A549 (cell line): Measurements from ENCODE around the gene GTF2IRD1. TPM values are rescaled to one million over a fixed set of nuclear protein-coding genes. Genes with fewer than 3 reads are reported as not detected.

Experiments
- ATAC-seq, 2 experiments: fragments of 200-7000 bp in 1 of 2; fragments of >200 bp in 1 of 2; cut with Nextera tagmentation in 1 of 2; cut with Tn5 transposase in 1 of 2; 3 replicates each; pipeline versions ENCODE4 v1.8.0 to v1.9.1; 2018 to 2020; ENCODE audit warnings: mild to moderate bottlenecking in 1 of 2, moderate library complexity in 1 of 2
- CTCF ChIA-PET: fragments of 300-600 bp; sonication (Branson Sonifier 250); formaldehyde crosslinking; extraction: SDS; loops from one replicate; lab custom pipeline; 2021; ENCODE audit warnings: antibody characterized with exemption, inconsistent platforms; lab: Yijun Ruan, JAX
- POLR2A ChIA-PET: fragments of 350-600 bp; formaldehyde crosslinking; extraction: SDS; loops from one replicate; lab custom pipeline; 2021; ENCODE audit warnings: antibody characterized with exemption, inconsistent platforms; lab: Yijun Ruan, JAX
- DNase-seq, 2 experiments: peaks; one replicate each; pipeline versions ENCODE4 v3.0.0 to v3.0.0-alpha.2; 2011 to 2016; ENCODE audit warnings: low read depth in 1 of 2, low spot score in 1 of 2
- FAIRE-seq: peaks from 2 replicates; lab custom pipeline; 2011; peaks lifted over from hg19 to GRCh38; lab: Jason Lieb, UNC
- H3K27ac ChIP-seq, 2 experiments: fragments of >200 bp; sonication (Bioruptor Twin); formaldehyde crosslinking; 3 replicates each; pipeline ENCODE4 v1.5.1; 2016 to 2017
- H3K4me1 ChIP-seq: fragments of >200 bp; sonication (Bioruptor Twin); formaldehyde crosslinking; 3 replicates; pipeline ENCODE4 v1.6.1; 2016
- H3K4me2 ChIP-seq: fragments of >200 bp; sonication (Bioruptor Twin); formaldehyde crosslinking; 3 replicates; pipeline ENCODE4 v1.6.1; 2016
- H3K4me3 ChIP-seq: fragments of >200 bp; sonication (Bioruptor Twin); formaldehyde crosslinking; 3 replicates; pipeline ENCODE4 v1.5.1; 2016
- H3K9me3 ChIP-seq: fragments of >200 bp; sonication (Bioruptor Twin); formaldehyde crosslinking; 3 replicates; pipeline ENCODE4 v1.6.1; 2016
- ATOH8 ChIP-seq: fragments of 250-450 bp; sonication (Bioruptor Pico); IDR thresholded peaks from 2 replicates; pipeline ENCODE4 v1.5.0; 2020; ENCODE audit warnings: low read depth, mild to moderate bottlenecking, moderate library complexity
- BCL3 ChIP-seq: fragments of >200 bp; sonication (Bioruptor Twin); formaldehyde crosslinking; IDR thresholded peaks from 3 replicates; pipeline ENCODE4 v1.6.1; 2016
- CBX8 ChIP-seq: fragments of 200-600 bp; sonication (generic); IDR thresholded peaks from 2 replicates; pipeline ENCODE4 v1.6.1; 2016
- CHD4 ChIP-seq: fragments of 200-600 bp; sonication (generic); IDR thresholded peaks from 2 replicates; pipeline ENCODE4 v1.6.1; 2016; ENCODE audit warnings: antibody characterized with exemption, mild to moderate bottlenecking, borderline replicate concordance
- CTCF ChIP-seq: fragments of >200 bp; sonication (Bioruptor Twin); formaldehyde crosslinking; IDR thresholded peaks from 3 replicates; pipeline ENCODE4 v1.5.1; 2016
- EHF ChIP-seq: fragments of 250-450 bp; sonication (Bioruptor Pico); IDR thresholded peaks from 2 replicates; pipeline ENCODE4 v1.5.0; 2020; ENCODE audit warnings: mild to moderate bottlenecking
- EHMT2 ChIP-seq: fragments of 200-600 bp; sonication (generic); IDR thresholded peaks from 2 replicates; pipeline ENCODE4 v1.6.1; 2016; ENCODE audit warnings: antibody characterized with exemption, low read depth, mild to moderate bottlenecking, moderate library complexity
- FOSB ChIP-seq: fragments of 250-450 bp; sonication (Bioruptor Pico); IDR thresholded peaks from 2 replicates; pipeline ENCODE4 v1.5.0; 2020; ENCODE audit warnings: mild to moderate bottlenecking, moderate library complexity
- HES2 ChIP-seq: fragments of >200 bp; sonication (Bioruptor Twin); formaldehyde crosslinking; IDR thresholded peaks from 2 replicates; pipeline ENCODE4 v1.6.1; 2016
- HOXB5 ChIP-seq: fragments of 250-450 bp; sonication (Bioruptor Pico); IDR thresholded peaks from 2 replicates; pipeline ENCODE4 v1.5.0; 2020; ENCODE audit warnings: mild to moderate bottlenecking, moderate library complexity
- JUN ChIP-seq, 2 experiments: fragments of >200 bp; sonication (Bioruptor Twin); formaldehyde crosslinking; IDR thresholded peaks; 2 replicates in 1 of 2; 3 replicates in 1 of 2; pipeline ENCODE4 v1.6.1; 2016 to 2017
- JUNB ChIP-seq: fragments of >200 bp; sonication (Bioruptor Twin); formaldehyde crosslinking; IDR thresholded peaks from 2 replicates; pipeline ENCODE4 v1.6.1; 2016
- MAX ChIP-seq: IDR thresholded peaks from 2 replicates; pipeline ENCODE4 v1.6.1; 2012
- MYC ChIP-seq: IDR thresholded peaks from 2 replicates; pipeline ENCODE4 v1.6.1; 2012; ENCODE audit warnings: mild to moderate bottlenecking, inconsistent platforms, low read length, improper control_type of control experiment, borderline replicate concordance
- PBX3 ChIP-seq: IDR thresholded peaks from 2 replicates; pipeline ENCODE4 v1.6.1; 2012
- POLR2A ChIP-seq: IDR thresholded peaks from 2 replicates; pipeline ENCODE4 v1.6.1; 2012; ENCODE audit warnings: mild to moderate bottlenecking, low read length
- POLR2AphosphoS2 ChIP-seq: conservative IDR thresholded peaks from 2 replicates; pipeline ENCODE4 v1.6.1; 2012; ENCODE audit warnings: low read length, improper control_type of control experiment, inconsistent platforms
- RARB ChIP-seq: fragments of 250-450 bp; sonication (Bioruptor Pico); IDR thresholded peaks from 2 replicates; pipeline ENCODE4 v1.8.0; 2021; ENCODE audit warnings: mild to moderate bottlenecking, moderate library complexity
- RCOR1 ChIP-seq: fragments of 150-350 bp; IDR thresholded peaks from 2 replicates; pipeline ENCODE4 v1.6.1; 2014; ENCODE audit warnings: antibody characterized with exemption, low read length, low read depth
- REST ChIP-seq: fragments of 200-600 bp; sonication (generic); IDR thresholded peaks from 2 replicates; pipeline ENCODE4 v1.6.1; 2016; ENCODE audit warnings: antibody characterized with exemption, mild to moderate bottlenecking, moderate library complexity
- TFCP2L1 ChIP-seq: fragments of 250-450 bp; sonication (Bioruptor Pico); IDR thresholded peaks from 2 replicates; pipeline ENCODE4 v1.5.0; 2021; ENCODE audit warnings: mild to moderate bottlenecking
- TP53 ChIP-seq: fragments of 250-450 bp; sonication (Bioruptor Pico); IDR thresholded peaks from 2 replicates; pipeline ENCODE4 v1.5.0; 2021; ENCODE audit warnings: mild to moderate bottlenecking, moderate library complexity
- USF2 ChIP-seq: fragments of 450-650 bp; IDR thresholded peaks from 2 replicates; pipeline ENCODE4 v1.6.1; 2014; ENCODE audit warnings: antibody characterized with exemption
- ZNF302 ChIP-seq: fragments of 250-450 bp; sonication (Bioruptor Pico); IDR thresholded peaks from 2 replicates; pipeline ENCODE4 v1.9.0; 2021; ENCODE audit warnings: inconsistent platforms, mild to moderate bottlenecking, moderate library complexity
- WGBS: methylation state at CpG from one replicate; pipeline ENCODE4 v1.1.6; 2017; ENCODE audit errors: missing lambda C conversion rate; 5-methylcytosine and 5-hydroxymethylcytosine counted together
- polyA minus RNA-seq: library from RNA; depleted of rRNA, polyadenylated mRNA; stranded (reverse); fragments of >200 nt; gene quantifications from 2 replicates; pipeline ENCODE4 v1.2.3, GENCODE V29; 2011; rRNA and poly(A)+ RNA removed
- polyA plus RNA-seq, 4 experiments: library from polyadenylated mRNA; depleted of rRNA in 3 of 4; stranded (reverse); fragments of >200 nt; fragmentation: RNase III in 1 of 4; extraction: RNeasy Plus Mini Kit Qiagen cat#74134 plus additional on column Dnase treatment in 1 of 4; gene quantifications; 2 replicates in 3 of 4; 3 replicates in 1 of 4; pipeline ENCODE4 v1.2.3, GENCODE V29; 2011 to 2017

Gene GTF2IRD1
- 20.5 and 23.2 TPM in 2 replicates for polyA plus RNA-seq (2011; rRNA removed)
- polyA plus RNA-seq (2012; cell fraction: cytosol; rRNA removed): 19.0 and 21.6 TPM in 2 replicates
- 21.1 and 26.9 TPM in 2 replicates for polyA plus RNA-seq (2012; cell fraction: nucleus; rRNA removed)
- 19.9 to 21.7 TPM (median 21.5 TPM) in 3 replicates for polyA plus RNA-seq (2017; fragmentation: RNase III; extraction: RNeasy Plus Mini Kit Qiagen cat#74134 plus additional on column Dnase treatment)
- polyA minus RNA-seq: 16.4 and 25.3 TPM in 2 replicates

- Histone ChIP-seq H3K9me3 (0 out of 3 replicates have a peak, but pooled peaks cover 5% of the 10 kb centered on the region), H3K4me1 (peaks cover 18% of the 10 kb centered on the region), H3K4me3 (peak within 1 kb of the TSS; percentile 92), H3K4me2 (peak within 1 kb of the TSS; percentile 99), H3K27ac (peak within 1 kb of the TSS; percentile 96 to 98)
- CTCF ChIA-PET: interaction anchor here (1.0 kb wide), 1 partner anchor 36 kb away, joined by 4 read pairs; no protein-coding TSS in a partner anchor
- POLR2A ChIA-PET: no interaction called here
- DNase-seq (peak; percentile 81 to 88), ATAC-seq (peak; percentile 87 to 88), FAIRE-seq (no peak)
- WGBS: 5% methylated on average over 10 of the region's 62 CpGs
- no peak for TF ChIP-seq EHF (CRISPR knock-in tag)
- no peak for TF ChIP-seq USF2
- 0 out of 2 replicates have a peak, but pooled peaks have one; percentile 5 for TF ChIP-seq POLR2A
- no peak for TF ChIP-seq CHD4
- no peak for TF ChIP-seq POLR2AphosphoS2
- TF ChIP-seq MAX: 0 out of 2 replicates have a peak, but pooled peaks have one; percentile 13
- TF ChIP-seq ATOH8 (CRISPR knock-in tag): no peak
- peak in 1 of 2 experiments; percentile 79; a peak in 3 of 5 replicates for TF ChIP-seq JUN (IDR thresholded peaks at IDR 0.05)
- TF ChIP-seq BCL3: 0 out of 3 replicates have a peak, but pooled peaks have one; percentile 20
- TF ChIP-seq RARB (CRISPR knock-in tag): no peak
- TF ChIP-seq TFCP2L1 (CRISPR knock-in tag): no peak
- no peak for TF ChIP-seq JUNB
- TF ChIP-seq RCOR1: no peak
Observed at GRCh38 chr7:74453322-74454011, at the start of gene GTF2IRD1. Gene GTF2IRD1 (plus strand): TSS chr7:74453906. CDS start chr7:74508081, 54,175 bp downstream.

GRCh38 chr7:74404388-74404700, 49.4 kb upstream of the GTF2IRD1 start:
- DNase-seq: no peak
- Histone ChIP-seq H3K9me3 (no peaks in the 10 kb centered on the region), H3K4me2 (no peak overlapping the region), H3K4me1 (no peaks in the 10 kb centered on the region), H3K27ac (no peak overlapping the region), H3K4me3 (no peak overlapping the region)
- no peak for ATAC-seq
- 92% methylated on average over 8 of the region's 8 CpGs for WGBS
- no peak for FAIRE-seq
- ChIA-PET CTCF (interaction anchor here (0.7 to 22.8 kb wide), 11 partner anchors 10 to 541 kb away, joined by 3 to 684 read pairs (median 4); partner anchors contain the start of gene LAT2), POLR2A (no interaction called here)
- TF ChIP-seq JUN (IDR thresholded peaks at IDR 0.05) (no peak), HES2 (no peak), FOSB (CRISPR knock-in tag) (no peak), RCOR1 (no peak), TP53 (CRISPR knock-in tag) (no peak), HOXB5 (CRISPR knock-in tag) (no peak), REST (no peak), EHF (CRISPR knock-in tag) (no peak), JUNB (no peak), CBX8 (no peak), USF2 (no peak), CTCF (no peak), ZNF302 (CRISPR knock-in tag) (no peak), MYC (no peak), EHMT2 (no peak), PBX3 (no peak)
